ENCODE measurements around the gene TOP2B.

Gene TOP2B

DNA sequence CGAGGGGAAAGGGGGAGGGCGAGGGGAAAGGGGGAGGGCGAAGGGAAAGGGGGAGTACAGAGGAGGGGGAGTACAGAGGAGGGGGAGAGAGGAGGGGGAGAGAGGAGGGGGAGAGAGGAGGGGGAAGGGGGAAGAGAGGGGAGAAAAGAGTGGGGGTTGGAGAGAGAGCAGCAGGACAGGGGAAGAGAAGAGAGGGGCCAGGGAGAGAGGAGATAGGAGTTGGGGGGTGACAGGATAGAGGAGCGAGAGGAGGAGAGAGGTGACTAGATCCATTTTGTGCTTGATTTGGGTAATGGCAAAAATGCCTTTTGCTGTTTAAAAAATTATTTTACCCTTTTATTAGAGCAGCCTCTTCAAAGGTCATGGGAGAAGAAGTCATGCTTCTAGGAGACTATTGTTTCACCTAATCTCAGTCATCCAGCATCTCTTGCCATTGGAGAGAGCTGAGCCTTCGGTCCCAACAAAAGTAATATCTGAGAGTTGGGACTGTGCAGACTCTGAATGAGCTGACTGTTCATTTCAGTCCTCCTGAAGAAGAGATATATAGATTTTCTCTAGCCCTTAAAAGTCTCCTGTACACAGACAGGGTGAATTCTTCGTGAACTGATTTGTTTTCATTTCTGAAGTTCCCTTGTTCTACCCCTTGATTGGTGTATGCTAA is 15.1 kb upstream of the TOP2B start:
- H3K27me3 ChIP-seq (ENCODE audit: control insufficient read depth in 3 of 3, insufficient read depth in 3 of 3, low read depth in 1 of 3, low read length in 3 of 3) = no peaks in the 10 kb centered on the region
- no peak overlapping the region for H2AK5ac ChIP-seq (ENCODE audit: low read depth, low read length)
- DNase-seq (ENCODE audit: low spot score) = no peak

DNA sequence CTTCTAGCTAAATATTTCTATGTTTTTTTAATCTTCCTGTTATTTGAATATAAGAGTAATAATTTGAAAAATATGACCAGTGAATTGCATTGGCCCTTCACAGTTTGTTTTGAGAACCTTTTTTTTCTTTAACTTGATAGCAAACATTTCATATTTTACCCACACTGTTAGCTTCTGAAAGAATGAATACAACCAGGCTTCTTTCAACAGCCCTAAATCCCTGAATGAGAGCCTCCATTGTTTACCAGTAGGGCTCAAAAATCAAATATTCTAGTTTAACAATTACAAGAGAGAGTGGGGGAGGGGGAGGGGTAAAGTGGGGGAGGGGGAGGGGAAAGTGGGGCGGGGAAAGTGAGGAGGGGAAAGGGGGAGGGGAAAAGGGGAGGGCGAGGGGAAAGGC is 14.5 kb upstream of the TOP2B start:
- H3K27me3 ChIP-seq (ENCODE audit: control insufficient read depth in 3 of 3, insufficient read depth in 3 of 3, low read depth in 1 of 3, low read length in 3 of 3) = no peaks in the 10 kb centered on the region
- no peak overlapping the region for H3K4me2 ChIP-seq (ENCODE audit: insufficient read depth, low read length, poor library complexity, severe bottlenecking)
- no peak overlapping the region for H3K9ac ChIP-seq (ENCODE audit: low read depth, low read length, poor library complexity)
- no peak overlapping the region for H4K8ac ChIP-seq (ENCODE audit: low read depth, low read length)
- no peak overlapping the region for H2BK5ac ChIP-seq (ENCODE audit: low read length)
- no peak overlapping the region for H3K27ac ChIP-seq (replicated peaks; ENCODE audit: low read length)
- H2BK120ac ChIP-seq (ENCODE audit: low read depth, low read length) = no peak overlapping the region
- no peak for DNase-seq (ENCODE audit: low spot score)
- no peak overlapping the region for H2BK12ac ChIP-seq (ENCODE audit: low read length)
- no peaks in the 10 kb centered on the region for H3K36me3 ChIP-seq (replicated peaks in 1 of 2; ENCODE audit: control insufficient read depth in 2 of 2, insufficient read depth in 2 of 2, low read length in 2 of 2)
- H3K4ac ChIP-seq (ENCODE audit: low read length) = no peak overlapping the region
- H3K4me1 ChIP-seq (ENCODE audit: control insufficient read depth in 2 of 2, insufficient read depth in 1 of 2, low read depth in 1 of 2, low read length in 2 of 2) = peaks cover 0 to 9% of the 10 kb centered on the region in 2 donors
- no peak overlapping the region for H3K18ac ChIP-seq (ENCODE audit: low read length)
- no peaks in the 10 kb centered on the region for H3K9me3 ChIP-seq (replicated peaks in 1 of 2; ENCODE audit: control insufficient read depth in 2 of 2, insufficient read depth in 1 of 2, low read depth in 1 of 2, low read length in 2 of 2)
- H2BK15ac ChIP-seq (ENCODE audit: low read length) = no peak overlapping the region
- no peaks in the 10 kb centered on the region for H3K79me1 ChIP-seq (ENCODE audit: low read depth, low read length)
- H4K91ac ChIP-seq (ENCODE audit: low read depth, low read length, poor library complexity) = no peak overlapping the region
- WGBS, 2 donors (ENCODE audit: extremely low coverage in 2 of 2, insufficient read length in 2 of 2, insufficient replicate concordance in 1 of 2) = no CpG with 5 or more reads among the region's 2 CpGs
- H3K4me3 ChIP-seq (ENCODE audit: low read length in 2 of 2) = no peak overlapping the region
- H2AK5ac ChIP-seq (ENCODE audit: low read depth, low read length) = no peak overlapping the region
- no peak overlapping the region for H3K14ac ChIP-seq (ENCODE audit: low read length)
- no peak overlapping the region for H3K23ac ChIP-seq (ENCODE audit: low read depth, low read length, poor library complexity)
- no peak overlapping the region for H2AFZ ChIP-seq (ENCODE audit: low read length)

More for the DNA sequence above, 15.1 kb upstream of the TOP2B start:
- Histone ChIP-seq H3K14ac (ENCODE audit: low read length) (no peak overlapping the region), H3K18ac (ENCODE audit: low read length) (no peak overlapping the region), H4K8ac (ENCODE audit: low read depth, low read length) (no peak overlapping the region), H3K79me1 (ENCODE audit: low read depth, low read length) (no peaks in the 10 kb centered on the region), H2BK15ac (ENCODE audit: low read length) (no peak overlapping the region), H3K9me3 (replicated peaks in 1 of 2; ENCODE audit: control insufficient read depth in 2 of 2, insufficient read depth in 1 of 2, low read depth in 1 of 2, low read length in 2 of 2) (no peaks in the 10 kb centered on the region), H2BK120ac (ENCODE audit: low read depth, low read length) (no peak overlapping the region), H3K4me3 (ENCODE audit: low read length in 2 of 2) (no peak overlapping the region), H3K23ac (ENCODE audit: low read depth, low read length, poor library complexity) (no peak overlapping the region), H3K4me2 (ENCODE audit: insufficient read depth, low read length, poor library complexity, severe bottlenecking) (no peak overlapping the region), H4K91ac (ENCODE audit: low read depth, low read length, poor library complexity) (no peak overlapping the region), H2AFZ (ENCODE audit: low read length) (no peak overlapping the region), H3K4ac (ENCODE audit: low read length) (no peak overlapping the region), H3K9ac (ENCODE audit: low read depth, low read length, poor library complexity) (no peak overlapping the region), H3K4me1 (ENCODE audit: control insufficient read depth in 2 of 2, insufficient read depth in 1 of 2, low read depth in 1 of 2, low read length in 2 of 2) (peaks cover 0 to 9% of the 10 kb centered on the region in 2 donors), H2BK5ac (ENCODE audit: low read length) (no peak overlapping the region), H3K27ac (replicated peaks; ENCODE audit: low read length) (no peak overlapping the region), H2BK12ac (ENCODE audit: low read length) (no peak overlapping the region), H3K36me3 (replicated peaks in 1 of 2; ENCODE audit: control insufficient read depth in 2 of 2, insufficient read depth in 2 of 2, low read length in 2 of 2) (no peaks in the 10 kb centered on the region)
- WGBS, 2 donors (ENCODE audit: extremely low coverage in 2 of 2, insufficient read length in 2 of 2, insufficient replicate concordance in 1 of 2) = no CpG with 5 or more reads among the region's 6 CpGs

DNA sequence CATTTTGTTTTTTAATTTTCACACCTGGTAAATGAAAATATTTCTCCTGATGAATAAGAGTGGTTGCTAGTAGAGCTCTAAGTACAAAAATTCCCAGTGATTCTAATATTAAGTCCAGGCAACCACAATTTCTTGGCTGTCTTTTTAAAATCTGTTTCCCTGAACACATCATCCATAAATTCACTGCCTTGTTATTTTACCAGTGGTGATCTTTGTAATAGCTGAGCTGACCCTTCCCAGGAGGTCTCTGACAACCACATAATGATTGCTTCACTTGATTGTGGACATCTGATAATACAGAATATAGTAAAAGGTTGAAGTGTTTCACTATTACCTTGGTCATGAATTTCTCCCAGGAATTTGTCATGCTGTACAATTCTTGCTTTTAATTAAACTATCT is 13.9 kb upstream of the TOP2B start:
- Histone ChIP-seq H3K4me3 (ENCODE audit: low read length in 2 of 2) (no peak overlapping the region), H3K9ac (ENCODE audit: low read depth, low read length, poor library complexity) (no peak overlapping the region), H4K91ac (ENCODE audit: low read depth, low read length, poor library complexity) (no peak overlapping the region), H2BK12ac (ENCODE audit: low read length) (no peak overlapping the region), H3K27me3 (ENCODE audit: control insufficient read depth in 3 of 3, insufficient read depth in 3 of 3, low read depth in 1 of 3, low read length in 3 of 3) (no peaks in the 10 kb centered on the region), H3K4ac (ENCODE audit: low read length) (no peak overlapping the region), H3K36me3 (replicated peaks in 1 of 2; ENCODE audit: control insufficient read depth in 2 of 2, insufficient read depth in 2 of 2, low read length in 2 of 2) (no peaks in the 10 kb centered on the region), H3K23ac (ENCODE audit: low read depth, low read length, poor library complexity) (no peak overlapping the region), H3K27ac (replicated peaks; ENCODE audit: low read length) (no peak overlapping the region), H3K79me1 (ENCODE audit: low read depth, low read length) (no peaks in the 10 kb centered on the region), H3K18ac (ENCODE audit: low read length) (no peak overlapping the region), H2BK15ac (ENCODE audit: low read length) (no peak overlapping the region), H2AFZ (ENCODE audit: low read length) (no peak overlapping the region), H2BK5ac (ENCODE audit: low read length) (no peak overlapping the region), H4K8ac (ENCODE audit: low read depth, low read length) (no peak overlapping the region), H2AK5ac (ENCODE audit: low read depth, low read length) (no peak overlapping the region), H3K4me1 (ENCODE audit: control insufficient read depth in 2 of 2, insufficient read depth in 1 of 2, low read depth in 1 of 2, low read length in 2 of 2) (peaks cover 0 to 9% of the 10 kb centered on the region in 2 donors), H2BK120ac (ENCODE audit: low read depth, low read length) (no peak overlapping the region), H3K14ac (ENCODE audit: low read length) (no peak overlapping the region), H3K4me2 (ENCODE audit: insufficient read depth, low read length, poor library complexity, severe bottlenecking) (no peak overlapping the region), H3K9me3 (replicated peaks in 1 of 2; ENCODE audit: control insufficient read depth in 2 of 2, insufficient read depth in 1 of 2, low read depth in 1 of 2, low read length in 2 of 2) (no peaks in the 10 kb centered on the region)
- DNase-seq (ENCODE audit: low spot score) = no peak

DNA sequence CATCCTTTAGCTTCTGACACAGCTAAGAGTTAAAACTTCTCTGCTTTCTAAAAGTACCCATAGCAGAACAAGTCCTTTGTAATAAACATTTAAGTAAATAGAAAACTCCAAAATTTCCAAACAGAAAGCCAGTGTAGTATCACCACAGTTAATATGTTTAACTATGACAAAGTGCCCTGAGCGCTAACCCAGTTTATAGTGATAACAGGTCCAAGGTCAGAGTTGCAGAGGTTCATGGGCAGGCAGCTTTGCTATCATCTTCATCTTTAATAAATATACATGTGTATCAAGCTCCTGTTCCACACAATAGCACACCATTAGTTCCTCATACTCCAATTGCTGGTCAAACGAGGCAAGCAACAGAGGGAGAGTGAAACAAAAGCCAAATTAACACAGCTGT is 12.4 kb upstream of the TOP2B start:
- no peak overlapping the region for H3K14ac ChIP-seq (ENCODE audit: low read length)
- no peak overlapping the region for H4K8ac ChIP-seq (ENCODE audit: low read depth, low read length)
- H3K18ac ChIP-seq (ENCODE audit: low read length) = no peak overlapping the region
- DNase-seq (ENCODE audit: low spot score) = no peak
- no peak overlapping the region for H4K91ac ChIP-seq (ENCODE audit: low read depth, low read length, poor library complexity)
- H3K79me1 ChIP-seq (ENCODE audit: low read depth, low read length) = no peaks in the 10 kb centered on the region
- H2AFZ ChIP-seq (ENCODE audit: low read length) = no peak overlapping the region
- no CpG with 5 or more reads among the region's 2 CpGs for WGBS, 2 donors (ENCODE audit: extremely low coverage in 2 of 2, insufficient read length in 2 of 2, insufficient replicate concordance in 1 of 2)
- no peak overlapping the region for H3K23ac ChIP-seq (ENCODE audit: low read depth, low read length, poor library complexity)
- H2AK5ac ChIP-seq (ENCODE audit: low read depth, low read length) = no peak overlapping the region
- no peak overlapping the region for H3K4me2 ChIP-seq (ENCODE audit: insufficient read depth, low read length, poor library complexity, severe bottlenecking)
- H3K4ac ChIP-seq (ENCODE audit: low read length) = no peak overlapping the region
- H2BK12ac ChIP-seq (ENCODE audit: low read length) = no peak overlapping the region
- no peak overlapping the region for H2BK15ac ChIP-seq (ENCODE audit: low read length)
- H3K27me3 ChIP-seq (ENCODE audit: control insufficient read depth in 3 of 3, insufficient read depth in 3 of 3, low read depth in 1 of 3, low read length in 3 of 3) = no peaks in the 10 kb centered on the region
- no peak overlapping the region for H2BK120ac ChIP-seq (ENCODE audit: low read depth, low read length)
- no peaks in the 10 kb centered on the region for H3K36me3 ChIP-seq (replicated peaks in 1 of 2; ENCODE audit: control insufficient read depth in 2 of 2, insufficient read depth in 2 of 2, low read length in 2 of 2)
- H3K4me3 ChIP-seq (ENCODE audit: low read length in 2 of 2) = no peak overlapping the region
- H3K27ac ChIP-seq (replicated peaks; ENCODE audit: low read length) = no peak overlapping the region
- H3K9me3 ChIP-seq (replicated peaks in 1 of 2; ENCODE audit: control insufficient read depth in 2 of 2, insufficient read depth in 1 of 2, low read depth in 1 of 2, low read length in 2 of 2) = no peaks in the 10 kb centered on the region
- H2BK5ac ChIP-seq (ENCODE audit: low read length) = no peak overlapping the region
- H3K4me1 ChIP-seq (ENCODE audit: control insufficient read depth in 2 of 2, insufficient read depth in 1 of 2, low read depth in 1 of 2, low read length in 2 of 2) = peaks cover 0 to 9% of the 10 kb centered on the region in 2 donors
- no peak overlapping the region for H3K9ac ChIP-seq (ENCODE audit: low read depth, low read length, poor library complexity)
